Panc1 (cell line): ENCODE measurements around the gene TRIM5.

ENCODE experiments used
- TF ChIP-seq, protein P1 (sequence below): fragments of 450-650 bp; IDR thresholded peaks from 2 replicates; pipeline ENCODE4 v1.5.1; 2017; ENCODE audit warnings: mild to moderate bottlenecking
- TF ChIP-seq, protein P2 (sequence below), 2 experiments: IDR thresholded peaks; 2 replicates each; pipeline ENCODE4 v1.6.1; 2011 to 2012; ENCODE audit warnings: low read depth in 2 of 2, control low read depth in 1 of 2, low read length in 1 of 2, mild to moderate bottlenecking in 1 of 2, moderate library complexity in 1 of 2; ENCODE audit not compliant: insufficient read depth in 1 of 2

DNA sequence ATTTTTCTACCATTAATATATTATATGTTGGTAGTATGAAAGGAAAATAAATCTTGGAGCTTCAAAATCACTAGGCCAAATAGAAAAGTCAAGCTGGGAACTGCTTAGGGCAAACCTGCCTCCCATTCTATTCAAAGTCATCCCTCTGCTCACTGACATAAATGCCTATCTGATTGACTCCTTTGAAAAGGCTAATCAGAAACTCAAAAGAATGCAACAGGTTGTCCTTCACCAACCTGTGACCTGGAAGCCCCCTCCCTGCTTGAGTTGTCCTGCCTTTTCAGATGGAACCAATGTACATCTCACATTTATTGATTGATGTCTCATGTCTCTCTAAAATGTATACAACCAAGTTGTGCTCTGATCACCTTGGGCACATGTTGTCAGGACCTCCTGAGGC, 63.3 kb downstream of the TRIM5 start:
- TF ChIP-seq, protein P1, sequence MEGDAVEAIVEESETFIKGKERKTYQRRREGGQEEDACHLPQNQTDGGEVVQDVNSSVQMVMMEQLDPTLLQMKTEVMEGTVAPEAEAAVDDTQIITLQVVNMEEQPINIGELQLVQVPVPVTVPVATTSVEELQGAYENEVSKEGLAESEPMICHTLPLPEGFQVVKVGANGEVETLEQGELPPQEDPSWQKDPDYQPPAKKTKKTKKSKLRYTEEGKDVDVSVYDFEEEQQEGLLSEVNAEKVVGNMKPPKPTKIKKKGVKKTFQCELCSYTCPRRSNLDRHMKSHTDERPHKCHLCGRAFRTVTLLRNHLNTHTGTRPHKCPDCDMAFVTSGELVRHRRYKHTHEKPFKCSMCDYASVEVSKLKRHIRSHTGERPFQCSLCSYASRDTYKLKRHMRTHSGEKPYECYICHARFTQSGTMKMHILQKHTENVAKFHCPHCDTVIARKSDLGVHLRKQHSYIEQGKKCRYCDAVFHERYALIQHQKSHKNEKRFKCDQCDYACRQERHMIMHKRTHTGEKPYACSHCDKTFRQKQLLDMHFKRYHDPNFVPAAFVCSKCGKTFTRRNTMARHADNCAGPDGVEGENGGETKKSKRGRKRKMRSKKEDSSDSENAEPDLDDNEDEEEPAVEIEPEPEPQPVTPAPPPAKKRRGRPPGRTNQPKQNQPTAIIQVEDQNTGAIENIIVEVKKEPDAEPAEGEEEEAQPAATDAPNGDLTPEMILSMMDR: no peak
- TF ChIP-seq, protein P2, sequence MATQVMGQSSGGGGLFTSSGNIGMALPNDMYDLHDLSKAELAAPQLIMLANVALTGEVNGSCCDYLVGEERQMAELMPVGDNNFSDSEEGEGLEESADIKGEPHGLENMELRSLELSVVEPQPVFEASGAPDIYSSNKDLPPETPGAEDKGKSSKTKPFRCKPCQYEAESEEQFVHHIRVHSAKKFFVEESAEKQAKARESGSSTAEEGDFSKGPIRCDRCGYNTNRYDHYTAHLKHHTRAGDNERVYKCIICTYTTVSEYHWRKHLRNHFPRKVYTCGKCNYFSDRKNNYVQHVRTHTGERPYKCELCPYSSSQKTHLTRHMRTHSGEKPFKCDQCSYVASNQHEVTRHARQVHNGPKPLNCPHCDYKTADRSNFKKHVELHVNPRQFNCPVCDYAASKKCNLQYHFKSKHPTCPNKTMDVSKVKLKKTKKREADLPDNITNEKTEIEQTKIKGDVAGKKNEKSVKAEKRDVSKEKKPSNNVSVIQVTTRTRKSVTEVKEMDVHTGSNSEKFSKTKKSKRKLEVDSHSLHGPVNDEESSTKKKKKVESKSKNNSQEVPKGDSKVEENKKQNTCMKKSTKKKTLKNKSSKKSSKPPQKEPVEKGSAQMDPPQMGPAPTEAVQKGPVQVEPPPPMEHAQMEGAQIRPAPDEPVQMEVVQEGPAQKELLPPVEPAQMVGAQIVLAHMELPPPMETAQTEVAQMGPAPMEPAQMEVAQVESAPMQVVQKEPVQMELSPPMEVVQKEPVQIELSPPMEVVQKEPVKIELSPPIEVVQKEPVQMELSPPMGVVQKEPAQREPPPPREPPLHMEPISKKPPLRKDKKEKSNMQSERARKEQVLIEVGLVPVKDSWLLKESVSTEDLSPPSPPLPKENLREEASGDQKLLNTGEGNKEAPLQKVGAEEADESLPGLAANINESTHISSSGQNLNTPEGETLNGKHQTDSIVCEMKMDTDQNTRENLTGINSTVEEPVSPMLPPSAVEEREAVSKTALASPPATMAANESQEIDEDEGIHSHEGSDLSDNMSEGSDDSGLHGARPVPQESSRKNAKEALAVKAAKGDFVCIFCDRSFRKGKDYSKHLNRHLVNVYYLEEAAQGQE (IDR thresholded peaks at IDR 0.05; ENCODE audit: insufficient read depth in 1 of 2, low read depth in 2 of 2, low read length in 1 of 2): no peak
